ENCODE measurements around the gene ZNF792.
"Not testable (repeated sequence)": the region's sequence is repeated elsewhere in the genome, so short reads cannot be mapped to it uniquely, and the experiment has no call there.

Gene ZNF792

GRCh38 chr19:34920090-34920786, 43.8 kb downstream of the ZNF792 start:
- DNase-seq: not testable (repeated sequence)

DNA sequence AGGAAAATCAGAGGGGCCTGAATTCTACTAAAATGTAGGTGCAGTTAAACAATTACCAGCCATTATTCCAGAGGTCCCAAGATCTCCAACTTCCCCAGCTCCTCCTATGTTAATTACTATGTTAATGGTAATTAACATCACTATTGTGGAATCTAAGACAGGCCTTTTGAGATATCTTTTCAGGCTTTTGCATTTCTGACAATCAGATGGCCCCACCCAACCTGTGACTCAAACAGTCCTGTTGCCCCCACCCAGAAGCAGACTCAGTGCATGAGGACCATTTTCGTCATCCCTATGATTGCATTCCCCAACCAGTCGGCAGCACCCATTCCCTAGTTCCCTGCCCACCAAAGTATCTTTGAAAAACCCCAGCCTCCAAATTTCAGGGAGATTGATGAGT, 45.8 kb downstream of the ZNF792 start:
- DNase-seq: no peak

- not testable (repeated sequence) for DNase-seq
Observed at GRCh38 chr19:34917144-34917543, 46.9 kb downstream of the ZNF792 start.

DNA sequence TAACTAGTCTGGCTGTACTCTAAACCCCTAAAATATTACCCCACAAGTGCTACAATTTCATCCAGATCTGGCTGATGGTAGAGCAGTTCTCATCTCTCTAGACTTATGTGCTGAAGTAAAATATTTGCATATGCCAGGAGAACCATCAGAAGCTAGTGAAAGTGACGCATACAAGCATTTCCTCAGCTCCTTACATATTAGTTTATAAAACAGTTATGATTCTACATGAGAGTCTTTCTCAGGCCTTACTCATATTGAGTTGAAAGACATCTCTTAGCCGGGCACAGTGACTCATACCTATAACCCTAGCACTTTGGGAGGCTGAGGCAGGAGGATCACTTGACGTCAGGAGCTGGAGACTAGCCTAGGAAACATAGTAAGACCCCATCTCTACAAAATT, 53.3 kb downstream of the ZNF792 start:
- DNase-seq: no peak
